ENCODE measurements around the gene CCDC179. TPM values are rescaled to one million over a fixed set of nuclear protein-coding genes. Genes with fewer than 3 reads are reported as not detected.

Gene CCDC179
- total RNA-seq (ENCODE audit: unreplicated experiment) = not detected
- long read RNA-seq = 0 reads

DNA sequence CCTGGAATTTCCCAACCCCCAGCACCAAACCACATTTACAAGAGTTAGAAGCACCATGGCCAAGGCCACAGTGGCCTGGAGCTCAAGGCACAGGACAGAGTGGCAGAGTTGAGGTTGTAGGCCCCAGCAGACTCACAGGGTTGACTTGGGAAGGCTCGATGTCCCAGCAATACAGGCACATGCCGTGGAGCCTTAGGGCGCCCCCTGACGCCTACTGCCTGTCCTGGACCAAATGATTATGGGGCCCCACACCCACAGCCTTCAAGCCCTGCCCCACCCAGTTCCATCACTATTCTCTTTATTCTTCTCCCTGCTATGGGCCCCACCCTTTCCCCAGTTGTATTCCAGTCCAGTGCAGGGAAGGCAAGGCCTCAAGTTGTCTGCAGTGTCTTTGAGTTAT lies at the start of gene CCDC179:
Gene CCDC179, minus strand, starts transcription at position 234 of the 400 bp plus-strand sequence. Its CDS starts 53 bp downstream, at position 181.
- no peak for DNase-seq (ENCODE audit: low spot score)
- H3K27me3 Mint-ChIP-seq (ENCODE audit: unreplicated experiment) = no peaks in the 10 kb centered on the region
- H3K27ac Mint-ChIP-seq (ENCODE audit: unreplicated experiment) = no peak within 1 kb of the TSS
- H3K4me3 Mint-ChIP-seq (ENCODE audit: unreplicated experiment) = no peak within 1 kb of the TSS
- H3K9me3 Mint-ChIP-seq (ENCODE audit: unreplicated experiment) = no peaks in the 10 kb centered on the region
- no peaks in the 10 kb centered on the region for H3K4me1 Mint-ChIP-seq (ENCODE audit: unreplicated experiment)
- TF ChIP-seq, protein P1, sequence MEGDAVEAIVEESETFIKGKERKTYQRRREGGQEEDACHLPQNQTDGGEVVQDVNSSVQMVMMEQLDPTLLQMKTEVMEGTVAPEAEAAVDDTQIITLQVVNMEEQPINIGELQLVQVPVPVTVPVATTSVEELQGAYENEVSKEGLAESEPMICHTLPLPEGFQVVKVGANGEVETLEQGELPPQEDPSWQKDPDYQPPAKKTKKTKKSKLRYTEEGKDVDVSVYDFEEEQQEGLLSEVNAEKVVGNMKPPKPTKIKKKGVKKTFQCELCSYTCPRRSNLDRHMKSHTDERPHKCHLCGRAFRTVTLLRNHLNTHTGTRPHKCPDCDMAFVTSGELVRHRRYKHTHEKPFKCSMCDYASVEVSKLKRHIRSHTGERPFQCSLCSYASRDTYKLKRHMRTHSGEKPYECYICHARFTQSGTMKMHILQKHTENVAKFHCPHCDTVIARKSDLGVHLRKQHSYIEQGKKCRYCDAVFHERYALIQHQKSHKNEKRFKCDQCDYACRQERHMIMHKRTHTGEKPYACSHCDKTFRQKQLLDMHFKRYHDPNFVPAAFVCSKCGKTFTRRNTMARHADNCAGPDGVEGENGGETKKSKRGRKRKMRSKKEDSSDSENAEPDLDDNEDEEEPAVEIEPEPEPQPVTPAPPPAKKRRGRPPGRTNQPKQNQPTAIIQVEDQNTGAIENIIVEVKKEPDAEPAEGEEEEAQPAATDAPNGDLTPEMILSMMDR (IDR thresholded peaks at IDR 0.05; ENCODE audit: unreplicated experiment) = no peak
- peaks cover 4% of the 10 kb centered on the region for H3K36me3 Mint-ChIP-seq (ENCODE audit: low read depth, unreplicated experiment)

DNA sequence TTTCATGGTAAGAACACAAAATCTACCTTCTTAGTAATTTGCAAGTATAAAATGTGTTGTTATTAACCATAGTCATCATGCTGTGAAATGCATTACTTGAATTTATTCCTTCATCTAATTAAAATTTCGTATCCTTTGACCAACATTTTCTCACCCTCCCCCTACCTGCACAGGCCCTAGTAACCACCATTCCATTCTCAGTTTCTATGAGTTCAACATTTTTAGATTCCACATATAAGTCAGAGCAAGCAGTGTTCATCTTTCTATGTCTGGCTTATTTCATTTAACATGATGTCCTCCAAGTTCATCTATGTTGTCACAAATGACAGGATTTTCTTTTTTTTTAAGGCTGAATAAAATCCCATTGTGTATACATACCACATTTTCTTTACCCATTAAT lies 43.5 kb upstream of the CCDC179 start:
- Mint-ChIP-seq H3K4me3 (ENCODE audit: unreplicated experiment) (no peak overlapping the region), H3K27ac (ENCODE audit: unreplicated experiment) (no peak overlapping the region), H3K4me1 (ENCODE audit: unreplicated experiment) (peaks cover 2% of the 10 kb centered on the region), H3K27me3 (ENCODE audit: unreplicated experiment) (no peaks in the 10 kb centered on the region), H3K36me3 (ENCODE audit: low read depth, unreplicated experiment) (no peaks in the 10 kb centered on the region), H3K9me3 (ENCODE audit: unreplicated experiment) (no peaks in the 10 kb centered on the region)
- TF ChIP-seq, protein P1 (IDR thresholded peaks at IDR 0.05; ENCODE audit: unreplicated experiment) = no peak
- no peak for DNase-seq (ENCODE audit: low spot score)

DNA sequence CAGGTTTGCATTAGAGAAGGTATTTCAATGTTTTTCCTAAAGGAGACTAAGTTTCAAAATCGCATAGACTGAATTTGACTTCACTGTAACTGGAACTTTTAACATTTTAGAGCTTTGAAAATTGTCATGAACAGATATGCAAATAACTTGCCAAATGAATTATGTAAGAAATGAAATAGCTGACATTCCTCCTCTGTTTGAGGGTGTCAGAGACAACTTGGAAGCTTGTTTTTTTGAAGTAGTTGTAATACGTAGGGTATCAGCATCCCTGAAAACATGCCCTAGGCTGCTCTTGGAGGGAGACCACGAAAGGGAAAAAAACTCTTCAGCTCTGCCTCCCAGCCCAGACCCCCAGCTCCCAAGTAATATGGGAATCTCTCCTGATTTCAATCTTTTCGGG lies 41.3 kb upstream of the CCDC179 start:
- Mint-ChIP-seq H3K9me3 (ENCODE audit: unreplicated experiment) (no peaks in the 10 kb centered on the region), H3K36me3 (ENCODE audit: low read depth, unreplicated experiment) (no peaks in the 10 kb centered on the region), H3K27me3 (ENCODE audit: unreplicated experiment) (no peaks in the 10 kb centered on the region), H3K4me3 (ENCODE audit: unreplicated experiment) (no peak overlapping the region), H3K27ac (ENCODE audit: unreplicated experiment) (no peak overlapping the region), H3K4me1 (ENCODE audit: unreplicated experiment) (peaks cover 13% of the 10 kb centered on the region)
- TF ChIP-seq, protein P1 (IDR thresholded peaks at IDR 0.05; ENCODE audit: unreplicated experiment) = no peak
- no peak for DNase-seq (ENCODE audit: low spot score)

DNA sequence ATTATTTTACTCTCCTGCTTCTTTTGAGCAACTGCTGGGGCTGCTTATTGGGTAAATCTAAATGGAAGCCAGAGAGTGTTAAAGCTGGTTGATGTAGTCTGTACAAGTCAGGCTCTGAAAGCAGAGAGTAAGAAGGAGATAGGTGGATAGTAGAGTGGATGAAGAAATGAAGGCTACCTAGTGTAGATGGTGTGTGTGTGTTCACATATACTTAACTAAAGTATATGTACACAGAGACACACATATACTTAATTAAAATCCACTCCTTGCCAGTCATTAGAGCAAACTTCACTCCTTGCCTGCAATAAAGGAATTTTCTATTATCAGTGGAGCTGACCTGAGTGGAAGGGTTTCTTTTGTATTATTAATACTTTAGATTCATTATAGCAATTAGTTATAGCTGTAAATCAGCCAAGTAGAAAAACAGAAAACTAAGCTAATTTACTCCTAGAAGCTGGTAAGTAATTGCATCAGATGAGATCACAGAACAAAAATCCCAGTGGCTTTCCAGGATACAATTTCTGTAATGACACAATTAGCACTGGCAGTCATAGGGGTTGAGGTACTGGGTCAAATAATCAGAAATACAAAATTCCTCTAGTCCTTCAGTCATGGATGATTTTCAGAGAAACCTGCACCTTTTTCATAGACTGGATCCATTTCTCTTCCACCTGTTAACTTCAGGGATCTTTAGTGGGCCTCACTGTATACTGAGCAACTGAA lies 40.7 kb upstream of the CCDC179 start:
- Mint-ChIP-seq H3K27ac (ENCODE audit: unreplicated experiment) (no peak overlapping the region), H3K9me3 (ENCODE audit: unreplicated experiment) (no peaks in the 10 kb centered on the region), H3K27me3 (ENCODE audit: unreplicated experiment) (peaks cover 1% of the 10 kb centered on the region), H3K4me3 (ENCODE audit: unreplicated experiment) (no peak overlapping the region), H3K36me3 (ENCODE audit: low read depth, unreplicated experiment) (no peaks in the 10 kb centered on the region), H3K4me1 (ENCODE audit: unreplicated experiment) (peaks cover 13% of the 10 kb centered on the region)
- no peak for DNase-seq (ENCODE audit: low spot score)
- TF ChIP-seq, protein P1 (IDR thresholded peaks at IDR 0.05; ENCODE audit: unreplicated experiment) = no peak

DNA sequence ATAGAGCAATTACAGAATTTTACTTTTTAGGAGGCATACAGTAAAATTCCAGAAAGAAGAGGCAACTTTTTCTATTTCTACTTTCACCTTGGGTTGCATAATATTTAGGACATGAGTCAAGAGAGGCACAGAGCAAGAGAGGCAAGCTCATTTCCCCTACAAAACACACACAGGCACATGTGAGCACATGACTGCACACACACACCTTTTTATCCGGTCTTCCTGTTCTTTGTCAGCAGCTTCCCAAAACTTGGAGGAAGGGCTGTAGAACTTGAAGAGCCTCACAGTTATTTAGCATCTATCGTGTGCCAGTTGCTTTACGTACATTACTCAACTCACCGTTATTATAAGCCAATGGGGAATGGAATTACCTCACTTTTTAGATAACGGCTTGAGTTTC lies 37.8 kb upstream of the CCDC179 start:
- H3K27ac Mint-ChIP-seq (ENCODE audit: unreplicated experiment) = peak overlapping the region; percentile 44
- TF ChIP-seq, protein P1 (IDR thresholded peaks at IDR 0.05; ENCODE audit: unreplicated experiment) = no peak

More for the DNA sequence above, 37.8 kb upstream of the CCDC179 start:
- H3K4me1 Mint-ChIP-seq (ENCODE audit: unreplicated experiment) = peaks cover 13% of the 10 kb centered on the region
- no peaks in the 10 kb centered on the region for H3K36me3 Mint-ChIP-seq (ENCODE audit: low read depth, unreplicated experiment)
- no peaks in the 10 kb centered on the region for H3K9me3 Mint-ChIP-seq (ENCODE audit: unreplicated experiment)
- no peak overlapping the region for H3K4me3 Mint-ChIP-seq (ENCODE audit: unreplicated experiment)
- no peak for DNase-seq (ENCODE audit: low spot score)
- peaks cover 1% of the 10 kb centered on the region for H3K27me3 Mint-ChIP-seq (ENCODE audit: unreplicated experiment)

Measured in endothelial cell (in vitro differentiated cells).